ENCODE results near the gene ATIC. TPM values are rescaled to one million over a fixed set of nuclear protein-coding genes. Genes with fewer than 3 reads are reported as not detected.
"Not testable (repeated sequence)": the region's sequence is repeated elsewhere in the genome, so short reads cannot be mapped to it uniquely, and the experiment has no call there.

Gene ATIC
- total and polyA plus RNA-seq, 10 donors, result 50.5 to 165 (median 80.0) TPM

DNA sequence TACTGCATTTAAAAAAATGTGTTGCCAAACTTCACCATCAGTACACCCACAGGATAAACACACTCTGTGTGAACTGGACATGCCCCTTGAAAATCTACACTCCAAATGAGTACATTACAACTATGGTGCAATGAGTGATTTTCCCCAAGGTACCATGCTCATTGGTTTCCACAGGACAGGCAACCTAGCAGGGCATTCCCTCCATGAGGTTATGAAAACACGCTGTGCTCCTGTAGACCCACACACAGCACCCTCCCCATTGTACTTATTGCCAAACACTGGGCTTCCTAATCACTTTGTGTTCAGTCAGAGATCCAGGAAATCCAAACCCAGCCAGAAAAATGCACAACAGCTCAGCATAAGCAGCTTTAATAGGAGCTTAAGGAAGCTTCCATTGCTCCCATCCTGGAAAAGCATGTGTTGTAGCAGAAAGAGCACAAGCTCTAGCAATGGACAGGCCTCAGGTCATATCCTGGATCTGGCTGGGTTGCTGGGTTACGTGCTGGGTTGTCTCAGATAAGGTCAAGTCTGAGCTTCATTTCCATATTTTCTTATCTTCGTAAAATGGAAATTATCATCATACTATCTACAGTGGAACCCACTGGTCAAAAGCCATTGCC, 20.8 kb upstream of the ATIC start:
- no peaks in the 10 kb centered on the region for H3K36me3 ChIP-seq
- intact Hi-C loops (cut with DNase I; ENCODE audit: low total_unique reads), result no loop called here
- TF ChIP-seq, protein P1, sequence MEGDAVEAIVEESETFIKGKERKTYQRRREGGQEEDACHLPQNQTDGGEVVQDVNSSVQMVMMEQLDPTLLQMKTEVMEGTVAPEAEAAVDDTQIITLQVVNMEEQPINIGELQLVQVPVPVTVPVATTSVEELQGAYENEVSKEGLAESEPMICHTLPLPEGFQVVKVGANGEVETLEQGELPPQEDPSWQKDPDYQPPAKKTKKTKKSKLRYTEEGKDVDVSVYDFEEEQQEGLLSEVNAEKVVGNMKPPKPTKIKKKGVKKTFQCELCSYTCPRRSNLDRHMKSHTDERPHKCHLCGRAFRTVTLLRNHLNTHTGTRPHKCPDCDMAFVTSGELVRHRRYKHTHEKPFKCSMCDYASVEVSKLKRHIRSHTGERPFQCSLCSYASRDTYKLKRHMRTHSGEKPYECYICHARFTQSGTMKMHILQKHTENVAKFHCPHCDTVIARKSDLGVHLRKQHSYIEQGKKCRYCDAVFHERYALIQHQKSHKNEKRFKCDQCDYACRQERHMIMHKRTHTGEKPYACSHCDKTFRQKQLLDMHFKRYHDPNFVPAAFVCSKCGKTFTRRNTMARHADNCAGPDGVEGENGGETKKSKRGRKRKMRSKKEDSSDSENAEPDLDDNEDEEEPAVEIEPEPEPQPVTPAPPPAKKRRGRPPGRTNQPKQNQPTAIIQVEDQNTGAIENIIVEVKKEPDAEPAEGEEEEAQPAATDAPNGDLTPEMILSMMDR (IDR thresholded peaks at IDR 0.05 in 8 of 11, conservative IDR thresholded peaks at IDR 0.05 in 3 of 11), result no peak
- TF ChIP-seq POLR2AphosphoS5 (IDR thresholded peaks at IDR 0.05), result no peak
- TF ChIP-seq POLR2A (IDR thresholded peaks at IDR 0.05), result no peak
- H3K4me3 ChIP-seq, result no peak overlapping the region
- H3K27ac ChIP-seq, result no peak overlapping the region
- H3K4me1 ChIP-seq, result no peaks in the 10 kb centered on the region
- WGBS, 5 donors, result 76 to 94% (median 89%) methylated on average over 3 of the region's 3 CpGs
- no peak for DNase-seq
- H3K27me3 ChIP-seq (replicated peaks in 1 of 7), result no peaks in the 10 kb centered on the region
- no peaks in the 10 kb centered on the region for H3K9me3 ChIP-seq

- Histone ChIP-seq H3K36me3 (no peaks in the 10 kb centered on the region), H3K9me3 (no peaks in the 10 kb centered on the region), H3K4me3 (no peak overlapping the region), H3K27me3 (replicated peaks in 1 of 7) (no peaks in the 10 kb centered on the region), H3K27ac (no peak overlapping the region), H3K4me1 (no peaks in the 10 kb centered on the region)
- DNase-seq, result peak; percentile 41
- intact Hi-C loops (cut with DNase I; ENCODE audit: low total_unique reads), result no loop called here
- no peak for TF ChIP-seq POLR2AphosphoS5 (IDR thresholded peaks at IDR 0.05)
- no peak for TF ChIP-seq POLR2A (IDR thresholded peaks at IDR 0.05)
- TF ChIP-seq, protein P1 (IDR thresholded peaks at IDR 0.05 in 8 of 11, conservative IDR thresholded peaks at IDR 0.05 in 3 of 11), result no peak
- WGBS, 5 donors, result 81 to 91% (median 87%) methylated on average over 4 of the region's 4 CpGs
Measured at GRCh38 chr2:215293879-215294278, 18.0 kb upstream of the ATIC start.

- Histone ChIP-seq H3K9me3 (peaks cover 0 to 17% (median 6%) of the 10 kb centered on the region in 8 donors), H3K36me3 (no peaks in the 10 kb centered on the region), H3K4me3 (no peak overlapping the region), H3K27me3 (replicated peaks in 1 of 7) (no peaks in the 10 kb centered on the region), H3K4me1 (no peaks in the 10 kb centered on the region), H3K27ac (no peak overlapping the region)
- peak; percentile 40 for DNase-seq
- 85 to 93% (median 89%) methylated on average over 6 of the region's 6 CpGs for WGBS, 5 donors
- intact Hi-C loops (cut with DNase I; ENCODE audit: low total_unique reads), result no loop called here
- TF ChIP-seq POLR2A (IDR thresholded peaks at IDR 0.05) (no peak), POLR2AphosphoS5 (IDR thresholded peaks at IDR 0.05) (no peak)
- TF ChIP-seq, protein P1 (IDR thresholded peaks at IDR 0.05 in 8 of 11, conservative IDR thresholded peaks at IDR 0.05 in 3 of 11), result no peak
Measured at GRCh38 chr2:215299337-215299859, 12.5 kb upstream of the ATIC start.

GRCh38 chr2:215301994-215302393, 9.9 kb upstream of the ATIC start:
- Histone ChIP-seq H3K4me3 (no peak overlapping the region), H3K36me3 (no peaks in the 10 kb centered on the region), H3K27me3 (replicated peaks in 1 of 7) (no peaks in the 10 kb centered on the region), H3K27ac (no peak overlapping the region), H3K9me3 (peaks cover 0 to 17% (median 6%) of the 10 kb centered on the region in 8 donors), H3K4me1 (no peaks in the 10 kb centered on the region)
- 68 to 91% (median 77%) methylated on average over 2 of the region's 2 CpGs for WGBS, 5 donors
- intact Hi-C loops (cut with DNase I; ENCODE audit: low total_unique reads), result no loop called here
- DNase-seq, result no peak
- TF ChIP-seq POLR2AphosphoS5 (IDR thresholded peaks at IDR 0.05), result no peak
- TF ChIP-seq POLR2A (IDR thresholded peaks at IDR 0.05), result no peak
- TF ChIP-seq, protein P1 (IDR thresholded peaks at IDR 0.05 in 8 of 11, conservative IDR thresholded peaks at IDR 0.05 in 3 of 11), result no peak

DNA sequence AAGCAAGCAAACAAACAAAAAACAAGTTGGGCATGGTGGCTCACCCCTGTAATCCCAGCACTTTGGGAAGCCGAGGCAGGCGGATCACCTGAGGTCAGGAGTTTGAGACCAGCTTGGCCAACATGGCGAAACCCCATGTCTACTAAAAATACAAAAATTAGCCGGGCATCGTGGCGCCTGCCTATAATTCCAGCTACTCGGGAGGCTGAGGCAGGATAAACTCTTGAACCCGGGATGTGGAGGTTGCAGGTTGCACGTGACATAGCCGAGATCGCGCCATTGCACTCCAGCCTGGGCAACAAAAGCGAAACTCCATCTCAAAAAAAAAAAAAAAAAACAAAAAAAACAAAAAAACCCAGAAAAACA, 617 bp upstream of the ATIC start:
- H3K36me3 ChIP-seq, result peaks cover 0 to 29% (median 0%) of the 10 kb centered on the region in 6 donors
- DNase-seq; H3K9me3 ChIP-seq; intact Hi-C loops (cut with DNase I; ENCODE audit: low total_unique reads); H3K27me3 ChIP-seq (replicated peaks in 1 of 7): not testable (repeated sequence)
- peaks cover 11 to 45% (median 24%) of the 10 kb centered on the region in 6 donors for H3K4me1 ChIP-seq
- peak overlapping the region; percentile 68 to 95 (median 88) for H3K4me3 ChIP-seq
- H3K27ac ChIP-seq, result peak overlapping the region; percentile 83 to 91 (median 87)
- 34 to 50% (median 40%) methylated on average over 13 of the region's 13 CpGs for WGBS, 5 donors
